ENCODE data around the gene CHP2.

DNA sequence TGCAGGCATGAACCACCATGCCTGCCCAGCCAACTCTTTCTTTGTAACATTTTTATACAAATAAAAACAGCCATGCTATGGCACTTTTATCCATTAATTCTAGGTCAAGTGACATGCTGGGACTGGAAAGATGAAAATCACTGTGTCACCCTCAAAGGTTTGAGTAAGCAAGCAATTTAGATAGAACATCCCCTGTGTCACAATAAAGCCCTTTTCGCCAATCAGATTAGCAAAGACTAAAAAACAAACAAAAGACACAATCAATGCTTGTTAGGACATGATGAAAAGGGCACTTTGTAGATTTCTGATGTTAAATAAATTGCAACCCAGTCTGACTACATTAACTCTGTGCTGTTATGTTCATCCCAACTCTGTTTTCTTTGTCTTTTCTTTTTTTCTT lies 26.4 kb downstream of the CHP2 start:
- TF ChIP-seq, protein P1, sequence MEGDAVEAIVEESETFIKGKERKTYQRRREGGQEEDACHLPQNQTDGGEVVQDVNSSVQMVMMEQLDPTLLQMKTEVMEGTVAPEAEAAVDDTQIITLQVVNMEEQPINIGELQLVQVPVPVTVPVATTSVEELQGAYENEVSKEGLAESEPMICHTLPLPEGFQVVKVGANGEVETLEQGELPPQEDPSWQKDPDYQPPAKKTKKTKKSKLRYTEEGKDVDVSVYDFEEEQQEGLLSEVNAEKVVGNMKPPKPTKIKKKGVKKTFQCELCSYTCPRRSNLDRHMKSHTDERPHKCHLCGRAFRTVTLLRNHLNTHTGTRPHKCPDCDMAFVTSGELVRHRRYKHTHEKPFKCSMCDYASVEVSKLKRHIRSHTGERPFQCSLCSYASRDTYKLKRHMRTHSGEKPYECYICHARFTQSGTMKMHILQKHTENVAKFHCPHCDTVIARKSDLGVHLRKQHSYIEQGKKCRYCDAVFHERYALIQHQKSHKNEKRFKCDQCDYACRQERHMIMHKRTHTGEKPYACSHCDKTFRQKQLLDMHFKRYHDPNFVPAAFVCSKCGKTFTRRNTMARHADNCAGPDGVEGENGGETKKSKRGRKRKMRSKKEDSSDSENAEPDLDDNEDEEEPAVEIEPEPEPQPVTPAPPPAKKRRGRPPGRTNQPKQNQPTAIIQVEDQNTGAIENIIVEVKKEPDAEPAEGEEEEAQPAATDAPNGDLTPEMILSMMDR (IDR thresholded peaks at IDR 0.05): no peak
- no peak for TF ChIP-seq POLR2A (IDR thresholded peaks at IDR 0.05; ENCODE audit: low read depth)
- TF ChIP-seq POLR2AphosphoS5 (IDR thresholded peaks at IDR 0.05): no peak

Data from esophagus muscularis mucosa (tissue), 3 donors.